Activated naive CD8-positive, alpha-beta T cell treated with anti-CD3 and anti-CD28 coated beads, Interleukin-2, amount 10 ng/mL, durations not matched to agents 7 days and 5 days (primary cell): ENCODE measurements around the gene RNF111. TPM values are rescaled to one million over a fixed set of nuclear protein-coding genes. Genes with fewer than 3 reads are reported as not detected.
"Not testable (repeated sequence)": the region's sequence is repeated elsewhere in the genome, so short reads cannot be mapped to it uniquely, and the experiment has no call there.

Experiments
- ATAC-seq: fragments of 150-1000 bp; cut with Tn5 transposase; one replicate; pipeline ENCODE4 v1.10.0; 2021; ENCODE audit warnings: low read depth, moderate library complexity
- POLR2A ChIA-PET: fragments of 350-600 bp; sonication (Branson Sonifier 250); formaldehyde crosslinking; loops from one replicate; lab custom pipeline; 2021; ENCODE audit warnings: antibody characterized with exemption; lab: Charles Lee
- DNase-seq: peaks from one replicate; pipeline ENCODE4 v3.0.0; 2021
- H3K27ac Mint-ChIP-seq: one replicate; pipeline ENCODE4 v1.8.0; 2022; ENCODE audit warnings: mild to moderate bottlenecking, mixed read lengths
- H3K27me3 Mint-ChIP-seq: one replicate; pipeline ENCODE4 v1.8.0; 2022; ENCODE audit warnings: mild to moderate bottlenecking, moderate library complexity, mixed read lengths
- H3K36me3 Mint-ChIP-seq: one replicate; pipeline ENCODE4 v1.8.0; 2021; ENCODE audit warnings: mild to moderate bottlenecking, mixed read lengths
- H3K4me1 Mint-ChIP-seq: one replicate; pipeline ENCODE4 v1.8.0; 2021; ENCODE audit warnings: mixed read lengths
- H3K4me3 Mint-ChIP-seq: one replicate; pipeline ENCODE4 v1.8.0; 2022; ENCODE audit warnings: mild to moderate bottlenecking, moderate library complexity, mixed read lengths
- H3K9me3 Mint-ChIP-seq: one replicate; pipeline ENCODE4 v1.8.0; 2021; ENCODE audit warnings: mixed read lengths
- total RNA-seq, 2 experiments: library from RNA; stranded (reverse); gene quantifications; one replicate each; pipeline ENCODE4 v1.2.3, GENCODE V29; 2021

Gene RNF111
- total RNA-seq, 2 experiments from 2014 or later: 38.2 to 46.9 TPM

- ATAC-seq (peak; percentile 62), DNase-seq (no peak)
- POLR2A ChIA-PET: no interaction called here
- H3K27ac Mint-ChIP-seq: peak overlapping the region; percentile 90
- H3K27me3 Mint-ChIP-seq: peaks cover 2% of the 10 kb centered on the region
- no peaks in the 10 kb centered on the region for H3K9me3 Mint-ChIP-seq
- H3K36me3 Mint-ChIP-seq: no peaks in the 10 kb centered on the region
- peaks cover 28% of the 10 kb centered on the region for H3K4me1 Mint-ChIP-seq
- peak overlapping the region; percentile 72 for H3K4me3 Mint-ChIP-seq
Observed at GRCh38 chr15:58981808-58982475, 5.5 kb upstream of the RNF111 start.

DNA sequence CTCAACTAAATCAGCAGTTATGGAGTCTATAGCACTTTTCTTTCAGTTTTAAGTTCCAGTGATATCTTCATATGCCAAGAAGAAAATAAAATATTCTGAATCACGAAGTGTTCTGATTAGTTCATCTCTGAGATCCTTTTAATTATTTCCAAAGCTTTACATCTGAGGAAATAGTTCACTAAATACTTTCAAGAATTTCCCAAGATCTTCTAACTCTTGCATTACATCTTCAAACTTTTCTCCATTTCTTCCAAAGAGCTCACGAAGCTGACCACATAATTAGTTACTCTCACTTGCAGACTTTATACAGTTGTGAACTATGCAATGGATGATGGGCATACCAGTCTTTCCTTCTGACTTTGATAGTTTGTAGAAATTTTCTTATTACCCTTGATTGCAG, 4.2 kb upstream of the RNF111 start:
- H3K27ac Mint-ChIP-seq: no peak overlapping the region
- no peak overlapping the region for H3K4me3 Mint-ChIP-seq
- H3K9me3 Mint-ChIP-seq: no peaks in the 10 kb centered on the region
- peaks cover 1% of the 10 kb centered on the region for H3K36me3 Mint-ChIP-seq
- peaks cover 29% of the 10 kb centered on the region for H3K4me1 Mint-ChIP-seq
- peaks cover 2% of the 10 kb centered on the region for H3K27me3 Mint-ChIP-seq
- ATAC-seq (no peak), DNase-seq (no peak)
- POLR2A ChIA-PET: no interaction called here

DNA sequence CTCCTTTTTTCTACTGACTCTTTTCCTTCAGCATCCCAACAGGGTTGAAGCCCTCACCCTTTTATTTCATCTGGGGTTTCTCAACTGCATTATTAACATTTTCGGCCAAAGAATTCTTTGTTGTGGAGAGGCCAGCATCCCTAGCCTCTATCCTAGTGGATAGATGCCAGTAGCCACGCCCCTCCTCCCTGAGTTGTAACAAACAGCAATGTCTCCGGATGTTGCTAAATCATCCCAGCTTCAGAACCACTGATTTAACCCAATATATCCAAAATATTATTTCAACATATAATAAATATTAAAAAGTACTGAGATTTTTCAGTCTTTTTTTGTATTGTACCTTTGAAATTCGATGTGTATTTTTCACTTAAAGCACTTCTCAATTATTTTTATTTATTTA, 2.0 kb upstream of the RNF111 start:
- Mint-ChIP-seq H3K27me3 (no peaks in the 10 kb centered on the region), H3K4me1 (peaks cover 33% of the 10 kb centered on the region), H3K4me3 (no peak overlapping the region), H3K36me3 (peaks cover 5% of the 10 kb centered on the region), H3K9me3 (no peaks in the 10 kb centered on the region), H3K27ac (no peak overlapping the region)
- ATAC-seq: no peak
- POLR2A ChIA-PET: no interaction called here
- no peak for DNase-seq

GRCh38 chr15:58987036-58987435, 427 bp upstream of the RNF111 start:
- ATAC-seq (peak; percentile 3), DNase-seq (no peak)
- POLR2A ChIA-PET: interaction anchor here (1.3 to 1.4 kb wide), 2 partner anchors 73 to 119 kb away, joined by 3 read pairs; no protein-coding TSS in a partner anchor
- Mint-ChIP-seq H3K36me3 (peaks cover 18% of the 10 kb centered on the region), H3K4me1 (peaks cover 34% of the 10 kb centered on the region), H3K9me3 (no peaks in the 10 kb centered on the region), H3K27ac (peak overlapping the region; percentile 93), H3K27me3 (no peaks in the 10 kb centered on the region), H3K4me3 (peak overlapping the region; percentile 98)

- Mint-ChIP-seq H3K9me3 (no peaks in the 10 kb centered on the region), H3K4me3 (peak overlapping the region; percentile 98), H3K4me1 (peaks cover 32% of the 10 kb centered on the region), H3K36me3 (peaks cover 21% of the 10 kb centered on the region), H3K27me3 (no peaks in the 10 kb centered on the region), H3K27ac (peak overlapping the region; percentile 93)
- POLR2A ChIA-PET: interaction anchor here (0.6 to 1.4 kb wide), 5 partner anchors 72 to 149 kb away, joined by 3 to 4 read pairs (median 3); no protein-coding TSS in a partner anchor
- ATAC-seq: peak; percentile 32
- DNase-seq: peak; percentile 70
Observed at GRCh38 chr15:58988006-58988785, 733 bp downstream of the RNF111 start.

GRCh38 chr15:58992181-58992580, 4.7 kb downstream of the RNF111 start:
- POLR2A ChIA-PET: interaction anchor here (0.9 kb wide), 1 partner anchor 60 kb away, joined by 4 read pairs; no protein-coding TSS in a partner anchor
- Mint-ChIP-seq H3K27ac (no peak overlapping the region), H3K9me3 (no peaks in the 10 kb centered on the region), H3K36me3 (peaks cover 21% of the 10 kb centered on the region), H3K4me1 (peaks cover 35% of the 10 kb centered on the region), H3K27me3 (no peaks in the 10 kb centered on the region), H3K4me3 (no peak overlapping the region)
- no peak for DNase-seq
- ATAC-seq: no peak

- peaks cover 25% of the 10 kb centered on the region for H3K36me3 Mint-ChIP-seq
- DNase-seq (no peak), ATAC-seq (no peak)
- no peak overlapping the region for H3K27ac Mint-ChIP-seq
- H3K4me1 Mint-ChIP-seq: peaks cover 30% of the 10 kb centered on the region
- no peaks in the 10 kb centered on the region for H3K9me3 Mint-ChIP-seq
- no peaks in the 10 kb centered on the region for H3K27me3 Mint-ChIP-seq
- POLR2A ChIA-PET: no interaction called here
- no peak overlapping the region for H3K4me3 Mint-ChIP-seq
Observed at GRCh38 chr15:58994906-58995453, 7.5 kb downstream of the RNF111 start.

DNA sequence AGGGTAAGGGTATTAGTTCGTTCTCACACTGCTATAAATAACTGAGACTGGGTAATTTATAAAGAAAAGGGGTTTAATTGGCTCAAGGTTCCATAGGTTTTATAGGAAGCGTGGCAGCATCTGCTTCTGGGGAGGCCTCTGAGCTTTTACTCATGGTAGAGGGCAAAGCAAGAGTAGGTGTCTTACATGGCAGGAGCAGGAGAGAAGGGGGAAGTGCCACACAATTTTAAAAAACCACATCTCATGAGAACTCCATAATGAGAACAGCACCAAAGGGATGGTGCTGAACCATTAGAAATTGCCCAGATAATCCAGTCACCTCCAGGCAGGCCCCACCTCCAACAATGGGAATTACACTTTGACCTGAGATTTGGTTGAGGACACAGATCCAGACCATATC, 12.2 kb downstream of the RNF111 start:
- ATAC-seq (no peak), DNase-seq (no peak)
- Mint-ChIP-seq H3K36me3 (peaks cover 24% of the 10 kb centered on the region), H3K27ac (no peak overlapping the region), H3K27me3 (no peaks in the 10 kb centered on the region), H3K9me3 (no peaks in the 10 kb centered on the region), H3K4me1 (peaks cover 28% of the 10 kb centered on the region), H3K4me3 (no peak overlapping the region)
- POLR2A ChIA-PET: interaction anchor here (0.7 kb wide), 1 partner anchor 10 kb away, joined by 3 read pairs; no protein-coding TSS in a partner anchor

DNA sequence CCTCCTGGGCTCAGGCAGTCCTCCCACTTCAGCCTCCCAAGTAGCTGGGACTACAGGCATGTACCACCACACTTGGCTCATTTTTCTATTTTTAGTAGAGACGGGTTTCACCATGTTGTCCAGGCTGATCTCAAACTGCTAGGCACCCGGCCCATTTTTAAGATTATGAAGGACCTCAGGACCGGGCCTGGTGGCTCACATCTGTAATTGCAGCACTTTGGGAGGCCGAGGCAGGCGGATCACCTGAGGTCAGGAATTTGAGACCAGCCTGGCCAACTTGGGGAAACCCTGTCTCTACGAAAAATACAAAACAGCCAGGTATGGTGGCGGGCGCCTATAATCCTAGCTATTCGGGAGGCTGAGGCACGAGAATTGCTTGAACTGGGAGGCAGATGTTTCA, 12.8 kb downstream of the RNF111 start:
- Mint-ChIP-seq H3K36me3 (peaks cover 28% of the 10 kb centered on the region), H3K4me1 (peaks cover 28% of the 10 kb centered on the region)
- ATAC-seq, H3K4me3 Mint-ChIP-seq, H3K9me3 Mint-ChIP-seq, DNase-seq, H3K27me3 Mint-ChIP-seq, H3K27ac Mint-ChIP-seq: not testable (repeated sequence)
- POLR2A ChIA-PET: interaction anchor here (0.6 to 0.7 kb wide), 3 partner anchors 9 to 625 kb away, joined by 3 to 8 read pairs (median 3); no protein-coding TSS in a partner anchor

- Mint-ChIP-seq H3K4me3 (no peak overlapping the region), H3K4me1 (peaks cover 28% of the 10 kb centered on the region), H3K27ac (no peak overlapping the region), H3K27me3 (no peaks in the 10 kb centered on the region), H3K36me3 (peaks cover 28% of the 10 kb centered on the region), H3K9me3 (no peaks in the 10 kb centered on the region)
- POLR2A ChIA-PET: no interaction called here
- ATAC-seq (no peak), DNase-seq (no peak)
Observed at GRCh38 chr15:59001946-59002345, 14.5 kb downstream of the RNF111 start.

GRCh38 chr15:59002418-59002859, 15.0 kb downstream of the RNF111 start:
- no peak for DNase-seq
- Mint-ChIP-seq H3K9me3 (no peaks in the 10 kb centered on the region), H3K36me3 (peaks cover 31% of the 10 kb centered on the region), H3K4me1 (peaks cover 26% of the 10 kb centered on the region), H3K4me3 (no peak overlapping the region), H3K27me3 (no peaks in the 10 kb centered on the region), H3K27ac (peak overlapping the region; percentile 19)
- ATAC-seq: no peak
- POLR2A ChIA-PET: no interaction called here

DNA sequence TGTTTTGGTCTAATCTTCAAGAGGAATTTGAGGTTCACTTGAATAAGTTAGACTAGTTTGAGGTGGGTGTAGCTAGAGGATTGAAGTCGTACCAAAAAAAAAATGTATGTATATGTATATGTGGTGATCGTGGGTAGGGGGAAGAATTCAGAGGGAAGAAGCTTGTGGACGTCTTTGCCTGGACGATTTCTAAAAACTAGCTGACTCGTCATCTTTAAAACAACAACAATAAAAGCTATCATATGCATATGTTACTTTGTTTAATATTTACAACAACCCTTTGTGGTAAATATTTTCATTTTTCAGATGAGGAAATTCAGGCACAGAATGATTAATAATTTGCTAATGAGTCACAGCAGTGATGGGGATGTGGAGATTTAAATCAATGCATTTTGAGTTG, 18.1 kb downstream of the RNF111 start:
- POLR2A ChIA-PET: no interaction called here
- no peaks in the 10 kb centered on the region for H3K27me3 Mint-ChIP-seq
- no peak overlapping the region for H3K27ac Mint-ChIP-seq
- DNase-seq (no peak), ATAC-seq (no peak)
- no peaks in the 10 kb centered on the region for H3K9me3 Mint-ChIP-seq
- H3K36me3 Mint-ChIP-seq: peaks cover 27% of the 10 kb centered on the region
- H3K4me1 Mint-ChIP-seq: peaks cover 19% of the 10 kb centered on the region
- no peak overlapping the region for H3K4me3 Mint-ChIP-seq

DNA sequence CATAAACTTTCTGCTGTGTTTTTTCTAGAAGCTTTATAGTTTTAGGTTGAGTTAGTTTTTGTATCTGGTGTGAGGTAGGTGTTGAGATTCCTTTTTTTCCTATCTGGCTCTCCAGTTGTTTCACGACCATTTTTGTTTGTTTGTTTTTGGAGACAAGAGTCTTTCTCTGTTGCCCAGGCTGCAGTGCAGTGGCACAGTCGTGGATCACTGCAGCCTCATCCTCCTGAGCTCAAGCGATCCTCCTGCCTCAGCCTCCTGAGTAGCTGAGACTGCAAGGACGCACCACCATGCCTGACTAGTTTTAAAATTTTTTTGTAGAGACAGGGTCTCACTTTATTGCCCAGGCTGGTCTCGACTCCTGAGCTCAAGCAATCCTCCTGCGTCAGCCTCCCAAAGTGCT, 20.6 kb downstream of the RNF111 start:
- H3K36me3 Mint-ChIP-seq: peaks cover 22% of the 10 kb centered on the region
- POLR2A ChIA-PET: no interaction called here
- peaks cover 5% of the 10 kb centered on the region for H3K4me1 Mint-ChIP-seq
- no peak for DNase-seq
- H3K9me3 Mint-ChIP-seq: no peaks in the 10 kb centered on the region
- H3K4me3 Mint-ChIP-seq: no peak overlapping the region
- no peak overlapping the region for H3K27ac Mint-ChIP-seq
- no peaks in the 10 kb centered on the region for H3K27me3 Mint-ChIP-seq
- no peak for ATAC-seq
